SKM-1 treated with dmso at 0.1 percent for 144 hours (cell line): ENCODE results near the gene CASQ1.

ENCODE experiments used
- DNase-seq: peaks from one replicate; lab custom pipeline; 2025; ENCODE audit not compliant: unreplicated experiment; lab: John Stamatoyannopoulos, UW

Gene CASQ1

DNA sequence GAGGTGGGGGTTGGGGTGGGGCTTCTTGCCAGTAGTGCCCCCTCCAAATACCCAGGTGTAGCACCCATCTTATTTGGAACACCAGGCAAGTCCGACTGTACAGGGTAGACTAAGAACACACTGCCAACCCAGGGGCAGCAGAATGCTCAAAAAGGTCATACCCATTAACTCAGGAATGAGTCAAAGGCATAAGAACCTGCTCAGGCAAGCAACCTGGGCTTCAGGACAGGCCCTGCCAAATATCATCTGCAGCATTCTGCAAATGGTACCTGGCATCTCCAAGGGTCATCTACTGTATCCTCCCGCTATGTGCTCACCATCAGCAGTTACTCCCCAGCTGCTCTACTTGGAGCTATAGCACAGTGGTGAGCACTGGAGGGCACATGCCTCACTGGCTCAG is 34.2 kb downstream of the CASQ1 start:
- DNase-seq: no peak

DNA sequence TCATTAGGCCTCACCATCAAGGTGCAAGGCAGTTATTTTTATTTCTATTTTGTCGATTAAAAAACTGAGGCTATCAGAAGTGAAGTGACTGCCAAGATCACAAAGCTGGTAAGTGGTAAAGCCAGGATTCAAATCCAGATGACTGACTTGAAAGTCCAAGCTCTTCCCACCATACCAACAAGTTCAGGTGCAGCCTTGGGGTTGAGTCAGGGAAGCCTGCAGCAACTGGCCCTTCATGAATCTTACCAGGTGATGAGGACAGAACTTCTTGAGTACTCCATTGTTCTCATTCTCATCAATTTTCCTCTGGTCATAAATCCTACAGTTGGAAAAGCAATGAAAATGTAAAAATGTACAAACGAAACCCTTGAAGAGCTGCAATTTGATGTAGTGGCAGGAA is 35.0 kb downstream of the CASQ1 start:
- no peak for DNase-seq

DNA sequence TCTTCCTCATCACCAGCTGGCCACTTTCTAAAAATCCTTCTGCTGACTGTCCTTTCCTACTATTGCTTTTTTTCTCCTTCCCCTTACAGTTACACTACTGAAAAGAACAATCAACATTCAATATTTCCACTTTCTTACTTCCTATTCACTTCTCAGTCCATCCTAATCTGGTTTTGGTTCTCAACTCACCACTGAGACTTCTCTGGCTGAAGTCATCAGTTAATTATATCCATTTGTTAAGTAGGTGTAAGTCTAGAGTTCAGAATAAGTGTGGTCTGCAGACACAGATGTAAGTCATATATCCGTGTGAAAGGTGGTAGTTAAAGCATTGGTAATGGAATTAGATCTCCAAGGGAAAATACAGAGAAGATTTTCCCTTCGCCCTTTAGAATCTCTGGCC is 36.2 kb downstream of the CASQ1 start:
- DNase-seq: no peak

DNA sequence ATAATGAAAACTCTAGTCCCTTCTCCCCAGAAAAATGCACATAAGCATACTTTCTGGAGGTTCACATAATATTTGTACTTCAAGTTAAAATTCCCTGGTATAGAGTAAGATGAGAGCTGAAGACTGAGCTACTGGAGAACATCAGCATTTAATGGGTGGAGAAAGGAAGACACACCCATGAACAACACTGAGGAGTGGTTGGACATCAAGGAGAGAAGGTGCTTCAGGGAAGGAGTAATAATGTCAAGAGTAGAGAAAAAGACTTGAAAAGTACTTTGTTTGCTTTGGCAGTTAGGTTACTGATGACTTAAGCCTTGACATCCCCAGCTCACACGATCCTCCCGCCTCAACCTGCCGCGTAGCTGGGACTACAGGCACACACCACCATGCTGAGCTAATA is 36.7 kb downstream of the CASQ1 start:
- no peak for DNase-seq

DNA sequence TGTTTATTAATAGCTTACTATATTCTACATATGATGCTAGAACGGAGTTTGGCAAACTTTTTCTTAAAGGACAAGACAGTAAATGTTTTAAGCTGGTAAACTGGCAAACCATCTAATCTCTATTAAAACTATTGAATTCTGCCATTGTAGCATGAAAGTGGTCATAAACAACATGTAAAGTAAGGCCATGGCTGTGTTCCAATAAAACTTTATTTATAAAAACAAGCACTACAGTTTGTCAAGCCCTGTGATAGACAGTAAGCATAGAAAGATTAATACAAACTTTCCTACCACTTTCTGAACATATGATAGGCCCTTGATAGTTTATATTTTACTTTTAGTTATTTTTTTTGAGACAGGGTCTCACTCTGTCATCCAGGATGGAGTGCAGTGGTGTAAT is 37.2 kb downstream of the CASQ1 start:
- DNase-seq: no peak

DNA sequence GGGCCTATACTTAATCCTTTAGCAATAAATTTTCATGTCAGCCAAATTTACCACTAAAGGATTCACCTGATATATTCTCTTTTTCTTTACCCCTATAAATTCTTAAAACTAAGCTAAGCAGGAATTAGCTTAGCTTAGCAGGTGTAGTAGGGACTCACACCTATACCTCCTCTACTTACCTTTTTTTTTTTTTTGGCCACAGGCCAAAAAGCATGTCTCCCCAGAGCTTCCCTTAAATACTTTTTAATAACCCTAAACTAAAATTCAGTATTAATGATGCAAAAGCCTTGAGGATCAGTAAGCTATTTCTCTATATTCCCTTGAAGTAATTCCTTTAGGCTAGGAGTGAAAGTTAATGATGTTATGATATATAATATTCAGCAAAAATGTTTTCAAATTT is 38.1 kb downstream of the CASQ1 start:
- no peak for DNase-seq

DNA sequence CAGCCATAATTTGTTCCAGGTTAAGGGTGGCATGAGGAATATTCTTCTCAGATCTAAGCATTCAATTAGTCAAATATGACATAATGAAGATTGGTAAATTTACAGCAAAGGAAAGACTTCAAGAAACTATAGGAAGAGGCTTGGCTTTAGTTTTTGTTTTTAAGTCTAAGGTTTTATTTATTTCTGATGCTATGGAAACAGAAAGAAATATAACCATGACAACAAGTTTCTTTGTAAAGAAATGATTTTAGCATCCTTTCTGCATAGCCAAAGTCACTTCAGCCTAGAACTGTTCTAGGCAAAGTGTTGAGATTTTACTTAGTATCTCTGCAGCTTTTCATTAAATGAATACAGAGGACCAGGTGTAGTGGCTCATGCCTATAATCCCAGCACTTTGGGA is 42.5 kb downstream of the CASQ1 start:
- DNase-seq: no peak

DNA sequence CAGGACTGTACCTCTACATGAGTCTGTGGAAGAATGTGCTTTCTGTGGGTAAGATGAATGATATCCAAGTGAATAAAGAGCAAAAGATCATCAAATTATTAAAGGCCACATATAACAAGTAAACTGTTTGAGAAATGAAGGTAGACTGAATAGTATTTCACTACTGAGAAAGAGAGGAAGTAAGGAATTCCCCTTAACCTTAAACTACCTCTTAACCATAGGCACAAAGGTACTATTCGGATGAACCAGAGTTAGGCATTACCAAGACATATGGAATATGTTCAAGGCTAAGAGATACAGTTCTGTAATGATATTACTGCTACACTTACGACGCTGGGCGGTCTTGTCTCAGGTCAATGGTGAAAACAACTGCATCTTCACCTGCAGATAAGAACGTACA is 46.4 kb downstream of the CASQ1 start:
- no peak for DNase-seq

DNA sequence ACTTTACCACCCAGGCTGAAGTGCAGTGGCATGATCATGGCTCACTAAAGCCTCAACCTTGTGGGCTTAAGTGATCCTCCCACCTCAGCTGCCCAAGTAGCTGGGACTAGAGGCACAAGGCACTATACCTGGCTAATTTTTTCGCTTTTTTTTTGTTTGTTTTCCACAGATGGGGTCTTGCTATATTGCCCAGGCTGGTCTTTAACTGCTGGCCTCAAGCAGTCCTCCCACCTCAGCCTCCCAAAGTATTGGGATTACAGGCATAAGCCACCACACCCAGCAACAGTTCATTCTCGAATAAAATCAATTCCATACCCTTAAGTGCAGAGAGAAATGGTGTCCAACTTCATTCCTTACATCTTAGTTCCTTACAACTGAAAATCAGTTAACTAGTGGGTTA is 47.2 kb downstream of the CASQ1 start:
- DNase-seq: no peak

DNA sequence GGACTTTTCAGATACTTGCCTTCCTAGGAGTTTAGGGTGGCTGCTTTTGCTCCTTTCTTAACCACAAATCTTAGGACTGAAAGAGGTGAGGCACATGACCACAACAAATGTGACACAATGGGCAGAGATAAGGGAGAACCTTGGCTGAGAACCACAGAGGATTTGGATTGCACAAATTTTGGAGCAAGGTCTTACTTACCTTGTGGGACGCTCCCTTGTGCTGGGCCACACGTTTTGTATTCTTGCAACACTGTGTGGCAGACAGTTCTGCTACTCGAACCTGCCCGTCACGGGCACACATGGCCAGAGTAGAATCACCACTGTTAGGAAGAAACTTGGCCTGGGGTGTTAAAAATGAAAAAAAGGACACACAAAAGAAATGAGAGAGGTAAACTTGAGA is 48.0 kb downstream of the CASQ1 start:
- DNase-seq: no peak

DNA sequence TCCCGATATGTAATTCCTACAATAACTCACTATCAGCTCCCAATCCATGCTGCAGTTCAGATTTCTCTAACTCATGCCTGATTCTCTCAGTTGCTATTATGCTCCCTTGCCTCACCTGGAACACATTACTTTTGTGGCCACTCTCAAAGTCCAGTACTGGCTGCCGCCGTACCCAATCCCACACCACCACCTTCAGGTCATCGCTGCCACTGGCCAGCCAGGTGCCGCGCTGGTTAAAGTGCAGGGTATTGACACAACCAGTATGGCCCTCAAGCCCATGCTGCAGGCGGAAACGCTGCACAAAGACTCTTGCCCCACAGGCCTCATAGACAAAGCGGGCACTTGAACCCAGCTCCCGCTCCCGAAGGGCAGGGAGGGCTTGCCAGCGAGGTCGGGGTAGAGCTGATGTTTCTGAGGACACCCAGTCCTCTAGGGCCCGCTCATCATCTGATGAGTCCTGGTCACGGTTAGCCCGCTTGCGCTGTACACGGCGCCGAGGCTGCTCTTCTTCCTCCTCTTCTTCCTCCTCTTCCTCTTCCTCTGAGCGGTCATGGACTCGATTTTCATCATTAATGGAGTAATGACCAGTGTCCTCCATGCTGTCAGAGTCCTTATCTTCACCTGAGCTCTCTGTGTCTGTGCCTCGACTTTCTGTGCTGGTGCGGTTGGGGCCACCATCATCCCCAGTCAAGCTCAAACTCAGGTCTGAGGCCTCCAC is 49.4 kb downstream of the CASQ1 start:
- no peak for DNase-seq

DNA sequence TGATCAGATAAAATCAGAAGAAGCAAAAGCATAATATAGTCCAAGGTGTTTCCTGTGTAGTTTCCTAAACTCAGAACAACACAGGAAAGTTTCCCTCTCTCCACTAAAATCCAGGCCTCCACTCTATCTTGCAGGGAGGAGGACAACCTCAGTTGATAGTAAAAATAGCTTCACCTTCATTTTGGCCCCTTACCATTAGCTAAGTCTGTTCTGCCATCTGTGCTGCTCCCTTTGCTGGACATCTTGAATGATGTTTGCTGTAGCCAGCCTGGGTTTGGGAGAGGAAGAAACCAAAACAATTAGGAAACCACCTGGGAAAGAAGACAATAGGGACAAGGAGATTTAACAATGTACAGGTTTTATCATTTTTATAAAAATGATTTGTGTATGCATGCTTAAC is 53.4 kb downstream of the CASQ1 start:
- no peak for DNase-seq

DNA sequence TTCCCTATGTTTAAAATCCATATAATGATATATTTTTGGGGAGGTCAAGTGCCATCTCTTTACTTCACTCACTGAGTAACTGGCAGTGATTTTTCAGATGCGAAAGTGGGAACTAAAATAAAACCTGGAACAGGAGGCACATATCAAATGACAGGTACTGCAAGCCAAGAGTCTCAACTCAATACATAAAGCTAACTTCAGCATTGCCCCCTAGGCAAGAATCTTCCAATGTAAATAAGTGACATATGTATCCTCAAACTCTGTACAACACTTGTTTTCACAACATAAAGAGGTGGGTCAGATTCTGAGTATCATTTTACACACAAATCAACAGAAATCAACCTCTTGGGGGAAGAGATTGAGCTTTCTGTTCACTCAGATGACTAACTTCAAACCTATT is 53.8 kb downstream of the CASQ1 start:
- no peak for DNase-seq

DNA sequence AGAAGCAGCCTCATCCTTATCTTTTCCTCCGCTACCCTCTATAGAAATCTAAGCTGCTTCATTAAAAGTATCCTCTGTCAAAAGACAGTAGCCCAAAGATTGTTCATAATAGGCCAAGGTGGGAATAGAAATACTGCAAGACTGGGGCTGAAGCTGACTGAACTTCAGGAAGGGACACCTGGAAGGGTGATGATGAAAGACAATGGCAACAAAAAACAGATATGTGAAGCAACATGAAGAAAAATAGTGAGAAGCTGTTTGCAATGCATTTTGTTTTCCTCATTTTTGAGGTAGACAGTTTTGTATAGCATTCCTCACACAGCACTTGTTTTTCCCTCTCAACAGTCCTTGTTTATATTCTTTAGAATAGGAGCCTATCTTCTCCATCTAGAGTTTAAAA is 55.1 kb downstream of the CASQ1 start:
- no peak for DNase-seq

DNA sequence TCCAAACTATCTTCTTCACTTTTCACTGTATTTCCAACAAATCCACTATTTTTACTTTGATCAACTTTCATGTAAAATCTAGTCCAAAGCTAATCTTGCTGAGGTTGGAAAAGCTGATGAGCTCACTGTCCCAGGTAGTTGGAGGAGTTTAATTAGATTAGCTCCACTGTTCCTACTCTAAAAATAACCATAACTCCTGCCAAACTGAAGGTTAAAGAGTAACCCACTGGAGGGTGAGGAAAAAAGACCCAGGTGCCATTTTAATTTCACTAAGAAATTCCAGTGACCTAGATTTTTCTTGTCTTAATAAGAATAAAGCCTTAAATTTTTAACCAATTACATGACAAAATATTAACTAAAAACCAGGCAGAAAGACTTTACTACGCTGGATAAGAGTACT is 56.7 kb downstream of the CASQ1 start:
- no peak for DNase-seq

DNA sequence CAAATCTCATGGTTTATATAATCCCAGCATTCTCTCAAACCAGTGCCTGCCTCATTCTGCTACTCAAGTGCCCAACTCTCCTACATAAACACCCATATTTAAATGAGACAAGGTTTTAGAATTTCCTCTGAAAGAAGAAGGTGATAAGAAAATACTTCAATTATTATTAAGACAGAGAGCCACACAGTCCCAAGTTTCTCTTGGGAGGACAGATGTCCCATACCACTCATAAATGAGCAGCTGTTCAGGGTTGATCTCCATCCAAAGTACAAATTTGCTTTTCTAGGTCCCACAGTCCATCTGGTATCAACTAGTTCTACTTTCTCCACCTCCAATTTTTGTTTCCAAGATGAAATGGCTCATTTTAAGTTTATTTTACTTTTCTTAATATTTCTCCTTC is 60.6 kb downstream of the CASQ1 start:
- no peak for DNase-seq
